Measurements from ENCODE around the gene SPIRE1.
A peak's percentile ranks its signal among the peaks of the same experiment; 100 is the strongest.
"Not testable (repeated sequence)": the region's sequence is repeated elsewhere in the genome, so short reads cannot be mapped to it uniquely, and the experiment has no call there.

Gene SPIRE1

DNA sequence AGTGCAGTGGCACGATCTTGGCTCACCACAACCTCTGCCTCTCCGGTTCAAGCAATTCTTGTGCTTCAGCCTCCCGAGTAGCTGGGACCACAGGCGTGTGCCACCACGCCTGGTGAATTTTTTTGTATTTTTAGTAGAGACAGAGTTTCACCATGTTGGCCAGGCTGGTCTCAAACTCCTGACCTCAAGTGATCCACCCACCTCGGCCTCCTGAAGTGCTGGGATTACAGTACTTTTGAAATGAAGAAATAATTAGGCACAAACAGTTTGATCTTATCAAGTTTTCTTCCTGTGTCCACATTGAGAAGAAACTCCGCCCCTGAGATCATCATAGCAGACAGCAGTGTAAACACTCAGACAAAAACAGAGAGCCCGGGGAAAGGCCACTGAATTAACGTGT lies 247.2 kb downstream of the SPIRE1 start:
- DNase-seq (ENCODE audit: low spot score), result not testable (repeated sequence)

DNA sequence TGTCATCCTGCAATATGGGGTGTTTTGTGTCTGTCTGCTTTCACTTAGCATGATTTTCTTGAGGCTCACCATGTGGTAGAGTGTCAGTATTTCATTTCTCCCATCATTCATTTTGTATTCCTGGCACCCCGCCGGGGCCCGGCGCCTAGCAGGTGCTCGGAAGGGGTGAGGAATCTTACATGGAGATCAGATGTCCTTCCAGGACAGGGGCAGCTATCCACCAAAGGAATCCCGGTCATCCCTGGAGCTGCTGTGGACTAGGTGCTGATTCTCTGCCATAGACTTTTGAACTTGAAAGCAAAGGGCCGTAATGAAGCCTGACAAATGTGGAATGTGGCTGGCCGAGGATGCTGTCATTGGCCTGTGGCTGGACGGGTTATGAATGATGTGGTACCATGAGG lies 247.8 kb downstream of the SPIRE1 start:
- DNase-seq (ENCODE audit: low spot score), result no peak

DNA sequence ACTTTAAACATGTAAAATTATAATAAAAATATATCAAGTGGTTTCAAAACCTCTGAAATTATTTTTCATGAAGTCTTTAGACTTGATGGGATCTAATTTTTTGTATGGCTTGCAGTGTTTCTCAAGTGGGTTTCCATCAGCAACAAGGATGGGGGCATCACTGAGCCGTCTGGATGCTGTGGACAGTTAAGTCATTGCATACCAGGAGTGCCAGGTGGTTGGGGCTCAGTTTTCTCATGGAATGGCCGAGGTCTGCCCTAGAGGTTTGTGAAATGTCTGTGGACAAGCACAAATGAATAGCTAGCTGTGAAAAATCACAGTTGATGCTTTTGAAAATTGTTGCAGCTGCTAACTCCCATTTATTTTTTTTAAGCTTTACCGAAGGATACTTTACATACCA lies 248.4 kb downstream of the SPIRE1 start:
- DNase-seq (ENCODE audit: low spot score), result no peak

DNA sequence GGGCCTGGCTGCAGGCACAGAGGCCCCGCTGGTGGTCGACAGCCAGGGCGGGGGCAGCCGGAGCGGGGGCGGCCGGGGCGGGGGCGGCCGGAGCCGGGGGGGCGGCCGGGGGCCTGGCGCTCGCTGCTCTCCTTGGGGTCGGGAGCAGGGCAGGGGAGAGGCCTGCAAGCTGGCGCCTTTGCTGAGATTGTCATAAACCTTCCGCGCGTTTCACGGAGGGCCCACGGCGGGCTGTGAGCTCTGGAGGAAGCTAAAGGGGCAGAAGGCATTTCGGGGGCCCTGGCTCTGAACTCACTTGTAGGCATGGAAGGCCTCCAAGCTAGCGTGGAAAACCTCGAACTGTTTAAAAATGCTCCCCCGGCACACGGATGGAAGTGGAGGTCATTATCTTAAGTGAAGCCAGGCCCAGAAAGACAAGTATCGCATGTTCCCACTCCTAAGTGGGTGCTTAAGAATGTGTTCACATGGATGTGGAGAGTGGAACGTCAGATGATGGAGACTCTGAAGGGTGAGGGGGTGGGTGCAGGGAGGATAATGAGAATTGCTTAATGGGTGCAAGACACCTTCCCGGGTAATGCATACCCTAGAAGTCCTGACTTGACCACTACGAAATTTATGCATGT lies 249.5 kb downstream of the SPIRE1 start:
- DNase-seq (ENCODE audit: low spot score), result peak; percentile 69

DNA sequence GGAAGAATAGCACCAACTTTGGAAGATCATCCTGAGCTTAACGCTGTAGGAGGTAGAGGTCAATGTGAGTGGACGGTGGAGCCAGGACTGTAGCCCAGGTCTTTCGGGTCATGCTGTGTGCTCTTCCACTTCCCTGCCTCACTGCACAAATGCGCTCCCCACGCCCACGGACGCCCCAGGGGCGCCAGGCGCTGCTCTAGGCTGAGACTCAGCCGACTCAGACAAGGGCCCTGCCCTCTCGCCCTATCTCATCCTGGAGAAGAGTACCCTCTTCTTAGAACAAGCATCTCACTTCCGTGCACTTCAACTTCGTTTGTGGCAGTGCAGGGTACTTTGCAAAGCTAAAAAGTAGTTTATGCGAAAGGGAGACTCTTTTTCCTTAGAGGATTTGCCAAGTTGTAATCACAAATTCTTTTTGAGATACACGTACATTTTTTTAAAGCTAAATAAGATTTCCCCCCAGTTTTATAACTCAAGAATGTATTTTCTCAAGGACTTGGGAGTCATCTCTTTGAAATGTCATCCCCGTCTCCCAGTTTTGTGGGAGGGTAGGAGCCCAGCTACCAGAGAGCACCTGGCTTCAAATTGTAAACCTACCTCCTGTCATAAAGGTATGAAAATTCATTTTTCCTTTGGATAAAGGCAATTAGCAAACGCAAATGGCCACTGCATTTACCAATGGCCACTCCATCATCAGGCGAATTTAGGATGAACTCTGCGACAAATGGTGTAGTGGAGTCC lies 251.4 kb downstream of the SPIRE1 start:
- no peak for DNase-seq (ENCODE audit: low spot score)

DNA sequence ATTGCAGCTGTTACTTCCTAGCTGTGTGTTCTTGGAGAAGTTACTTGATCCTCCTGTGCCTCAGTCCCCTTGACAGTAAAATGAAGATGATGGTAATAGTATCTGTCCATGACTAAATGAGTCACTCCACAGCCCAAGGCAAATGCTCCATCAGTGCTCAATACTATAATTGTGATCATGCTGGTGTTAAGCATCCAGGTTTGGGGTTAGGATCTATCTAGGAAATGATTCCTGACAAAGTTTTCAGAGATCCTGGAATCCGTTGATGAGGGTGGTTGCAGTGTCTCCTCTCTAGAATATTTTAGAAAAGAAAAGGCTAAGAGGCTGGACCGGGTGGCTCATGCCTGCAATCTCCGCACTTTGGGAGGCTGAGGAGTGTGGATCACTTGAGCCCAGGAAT lies 252.8 kb downstream of the SPIRE1 start:
- no peak for DNase-seq (ENCODE audit: low spot score)

DNA sequence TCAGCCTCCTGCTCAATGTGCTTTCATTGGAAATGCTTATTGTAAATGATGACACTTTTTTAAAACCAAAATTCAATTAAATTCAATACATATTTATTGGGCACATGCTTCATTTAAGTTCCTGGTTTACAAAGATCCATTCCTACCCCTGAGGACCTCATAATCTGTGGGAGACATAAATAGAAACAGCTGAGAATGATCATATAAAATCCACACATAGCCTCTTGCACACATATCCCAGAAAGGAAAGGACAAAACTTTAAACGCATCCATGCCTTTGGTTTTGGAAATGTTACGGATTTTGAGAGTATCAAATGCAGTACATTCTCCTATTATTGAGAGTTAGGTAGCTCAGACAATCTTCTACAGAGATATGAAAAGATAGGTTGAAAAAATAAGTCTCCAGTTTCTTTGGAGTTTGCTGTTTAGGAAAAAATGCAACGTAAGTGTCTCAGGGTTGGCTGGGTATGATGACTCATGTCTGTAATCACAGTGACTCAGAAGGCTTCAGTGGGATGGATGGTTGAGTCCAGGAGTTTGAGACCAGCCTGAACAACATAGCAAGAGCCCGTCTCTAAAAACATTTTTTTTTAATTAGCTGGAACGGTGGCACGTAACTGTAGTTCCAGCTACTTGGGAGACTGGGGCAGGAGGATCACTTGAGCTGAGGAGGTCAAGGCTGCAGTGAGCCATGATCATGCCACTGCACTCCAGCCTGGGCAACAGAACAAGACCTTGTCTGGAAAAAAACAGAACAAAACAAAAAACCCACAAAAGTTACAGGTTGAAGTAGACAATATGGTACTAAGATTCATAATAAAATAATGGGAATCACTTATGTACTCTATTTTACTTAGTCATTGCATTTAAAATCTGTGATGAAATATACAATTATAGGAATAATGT lies 254.1 kb downstream of the SPIRE1 start:
- no peak for DNase-seq (ENCODE audit: low spot score)

DNA sequence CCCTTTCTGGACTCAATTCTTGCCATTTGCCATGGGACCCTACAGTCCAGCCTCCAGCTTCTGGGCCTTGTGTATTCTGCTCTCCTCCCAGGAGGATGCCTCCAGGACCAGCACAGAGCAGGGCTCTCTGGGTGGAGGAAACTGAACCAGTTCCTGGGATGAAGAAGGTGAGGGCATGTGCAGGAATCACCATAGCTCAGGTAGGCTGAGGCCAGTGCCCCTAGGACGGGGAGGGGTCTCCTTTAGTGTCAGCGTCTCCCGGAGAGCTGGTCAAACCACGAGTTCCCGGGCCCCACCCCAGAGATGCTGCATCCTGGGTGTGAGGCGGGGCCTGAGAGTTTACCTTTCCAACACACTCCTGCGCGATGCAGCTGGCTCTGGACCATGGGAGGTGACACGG lies 256.0 kb downstream of the SPIRE1 start:
- no peak for DNase-seq (ENCODE audit: low spot score)

DNA sequence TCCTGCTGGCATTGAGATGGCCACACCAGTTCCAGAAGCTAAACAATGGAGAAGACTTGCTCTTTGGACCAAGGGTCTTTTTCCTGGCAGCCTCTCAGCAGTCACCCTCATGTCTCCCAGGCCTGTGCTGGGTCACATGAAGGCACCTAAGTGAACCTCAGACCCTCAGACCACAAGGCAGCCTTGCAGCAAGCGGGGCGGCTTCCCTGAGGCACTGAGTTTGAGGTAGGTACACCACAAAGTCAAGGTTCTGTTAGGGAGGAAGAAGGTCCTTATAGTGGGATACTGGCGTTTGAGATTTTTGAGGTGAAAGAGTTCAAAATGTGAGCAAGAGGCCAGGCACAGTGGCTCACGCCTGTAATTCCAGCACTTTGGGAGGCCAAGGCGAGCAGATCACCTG lies 258.7 kb downstream of the SPIRE1 start:
- DNase-seq (ENCODE audit: low spot score), result no peak

DNA sequence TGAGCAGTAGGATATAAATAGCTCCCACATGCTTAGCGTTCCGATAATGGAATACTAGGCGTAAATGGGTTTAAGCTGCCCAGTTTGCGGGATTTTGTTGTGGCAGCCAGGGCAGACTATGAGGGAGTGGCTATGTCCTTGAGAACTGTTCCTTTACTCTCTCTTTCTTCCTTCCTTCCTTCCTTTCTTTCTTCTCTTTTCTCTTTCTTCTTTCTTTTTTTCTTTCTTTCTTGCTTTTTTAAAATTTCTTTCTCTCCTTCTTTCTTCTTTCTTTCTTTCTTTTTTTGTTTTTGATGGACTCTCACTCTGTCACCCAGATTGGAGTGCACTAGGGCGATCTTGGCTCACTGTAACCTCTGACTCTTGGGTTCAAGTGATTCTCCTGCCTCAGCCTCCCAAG lies 259.3 kb downstream of the SPIRE1 start:
- no peak for DNase-seq (ENCODE audit: low spot score)

DNA sequence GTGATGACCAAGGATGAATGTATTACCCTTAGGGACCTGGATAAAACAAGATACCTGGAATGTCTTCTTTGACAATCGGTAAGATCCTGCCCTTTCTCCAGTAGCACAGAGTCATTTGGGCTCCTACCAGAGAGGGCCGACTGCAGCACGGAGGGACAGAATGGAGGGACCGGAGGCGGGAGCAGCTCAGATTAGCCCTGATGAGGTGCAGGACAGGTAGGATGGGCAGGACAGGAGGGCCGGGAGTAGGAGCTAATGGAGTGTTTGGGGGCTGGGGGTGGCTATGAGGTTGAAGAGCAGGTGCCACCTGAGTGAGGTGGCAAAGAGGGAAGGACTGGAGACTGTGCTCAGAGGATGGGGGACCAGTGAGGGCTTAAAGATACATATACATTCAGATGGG lies 260.1 kb downstream of the SPIRE1 start:
- no peak for DNase-seq (ENCODE audit: low spot score)

DNA sequence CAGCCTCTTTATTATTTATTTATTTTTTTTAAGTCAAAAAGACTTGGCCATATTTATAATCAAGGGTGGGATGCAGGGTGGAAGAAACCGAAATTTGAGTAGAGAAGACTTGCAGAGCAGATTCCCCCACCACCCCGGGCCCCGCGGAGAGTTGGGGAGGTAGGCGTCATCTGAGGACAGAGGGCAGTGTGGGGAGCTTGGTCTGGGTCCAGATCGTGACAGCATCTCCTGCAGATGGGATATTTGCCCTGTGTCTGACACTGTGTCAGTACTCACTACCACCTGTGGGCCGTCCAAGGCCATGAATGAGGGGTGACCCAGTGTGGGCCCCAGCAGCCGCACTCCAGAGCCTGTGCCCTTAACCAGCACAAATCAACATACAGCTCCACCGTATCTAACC lies 260.7 kb downstream of the SPIRE1 start:
- DNase-seq (ENCODE audit: low spot score), result no peak
